Measurements from ENCODE around the gene KCNA3.
"Not testable (repeated sequence)": the region's sequence is repeated elsewhere in the genome, so short reads cannot be mapped to it uniquely, and the experiment has no call there.

Gene KCNA3

GRCh38 chr1:110677526-110677925 is 2.8 kb upstream of the KCNA3 start:
- no peak for DNase-seq

- no peak for DNase-seq
Observed at GRCh38 chr1:110676970-110677369, 2.2 kb upstream of the KCNA3 start.

DNA sequence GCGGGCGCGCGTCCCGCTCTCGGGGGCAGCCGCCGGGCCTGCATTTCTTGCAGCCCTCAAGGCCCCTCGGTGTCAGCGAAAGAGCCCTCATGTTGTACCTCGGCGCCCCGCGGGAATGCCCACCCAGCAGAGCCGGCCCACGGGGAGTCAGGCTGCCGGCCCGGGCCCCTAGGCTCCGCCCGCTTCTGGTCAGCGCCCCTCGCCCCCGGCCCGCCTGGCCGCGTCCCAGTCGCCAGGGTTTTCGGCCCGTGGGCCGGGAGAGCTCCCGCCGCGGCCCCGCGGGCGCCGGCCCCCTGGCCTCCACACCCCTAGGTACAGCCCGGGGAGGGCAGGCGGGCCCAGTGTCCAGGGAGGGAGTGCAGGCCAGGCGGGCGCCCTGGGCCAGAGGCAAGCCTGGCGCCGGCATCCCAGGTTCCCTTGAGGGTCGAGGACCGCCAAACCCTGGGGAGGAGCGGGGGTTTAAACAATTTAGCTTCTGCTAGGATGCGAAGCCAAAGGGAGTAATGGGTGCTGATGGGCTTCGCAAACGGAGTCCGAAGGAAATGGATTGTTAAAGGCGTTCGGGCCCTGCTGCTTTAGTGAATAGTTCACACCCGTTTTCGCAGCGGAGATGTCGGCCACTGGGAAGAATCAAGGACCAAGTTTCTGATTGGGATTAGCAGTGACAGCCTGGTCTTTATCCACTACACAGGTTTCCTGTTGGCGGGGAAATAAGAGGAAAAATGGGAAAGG is 486 bp upstream of the KCNA3 start:
- DNase-seq: peak in 1 of 4 experiments; percentile 38

DNA sequence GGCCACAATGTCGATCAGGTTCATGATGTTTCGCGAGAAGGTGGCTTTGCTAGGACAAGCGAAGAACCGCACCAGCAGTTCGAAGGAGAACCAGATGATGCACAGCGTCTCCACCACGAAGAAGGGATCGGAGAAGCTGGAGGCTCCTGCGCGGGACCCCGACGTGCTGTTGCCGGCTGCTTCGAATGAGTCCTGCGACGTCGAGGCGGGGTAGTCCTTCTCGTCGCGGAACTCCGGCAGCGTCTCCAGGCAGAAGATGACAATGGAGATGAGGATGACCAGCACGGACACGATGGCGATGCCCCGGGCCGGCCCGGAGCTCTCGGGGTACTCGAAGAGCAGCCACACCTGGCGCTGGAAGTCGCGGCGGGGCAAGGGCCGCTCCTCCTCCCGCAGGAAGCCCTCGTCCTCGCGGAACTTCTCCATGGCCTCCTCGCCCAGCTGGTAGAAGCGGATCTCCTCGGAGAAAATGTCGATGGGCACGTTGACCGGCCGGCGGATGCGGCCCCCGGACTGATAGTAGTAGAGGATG is 869 bp downstream of the KCNA3 start:
- peak in 1 of 4 experiments; percentile 20 for DNase-seq

GRCh38 chr1:110673197-110673701 is 1.5 kb downstream of the KCNA3 start:
- DNase-seq: no peak

DNA sequence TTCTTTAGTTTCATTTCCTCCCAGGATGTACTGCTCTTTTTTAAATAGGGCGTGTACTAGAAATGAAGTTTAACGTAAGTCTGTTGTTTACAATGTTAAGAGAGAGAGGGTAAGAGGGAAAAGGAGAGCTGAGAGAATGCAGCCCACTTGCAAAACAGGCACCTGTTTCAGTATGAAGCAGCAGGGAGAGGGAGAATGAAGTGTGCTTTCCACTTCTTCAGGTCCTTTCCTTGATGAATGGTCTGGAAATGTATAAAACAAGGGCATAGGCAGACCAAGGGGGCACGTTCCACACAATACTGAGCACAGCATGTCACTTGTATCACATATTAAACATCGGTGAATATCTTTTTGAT is 2.0 kb downstream of the KCNA3 start:
- peak in 2 of 4 experiments; percentile 10 to 11 for DNase-seq

DNA sequence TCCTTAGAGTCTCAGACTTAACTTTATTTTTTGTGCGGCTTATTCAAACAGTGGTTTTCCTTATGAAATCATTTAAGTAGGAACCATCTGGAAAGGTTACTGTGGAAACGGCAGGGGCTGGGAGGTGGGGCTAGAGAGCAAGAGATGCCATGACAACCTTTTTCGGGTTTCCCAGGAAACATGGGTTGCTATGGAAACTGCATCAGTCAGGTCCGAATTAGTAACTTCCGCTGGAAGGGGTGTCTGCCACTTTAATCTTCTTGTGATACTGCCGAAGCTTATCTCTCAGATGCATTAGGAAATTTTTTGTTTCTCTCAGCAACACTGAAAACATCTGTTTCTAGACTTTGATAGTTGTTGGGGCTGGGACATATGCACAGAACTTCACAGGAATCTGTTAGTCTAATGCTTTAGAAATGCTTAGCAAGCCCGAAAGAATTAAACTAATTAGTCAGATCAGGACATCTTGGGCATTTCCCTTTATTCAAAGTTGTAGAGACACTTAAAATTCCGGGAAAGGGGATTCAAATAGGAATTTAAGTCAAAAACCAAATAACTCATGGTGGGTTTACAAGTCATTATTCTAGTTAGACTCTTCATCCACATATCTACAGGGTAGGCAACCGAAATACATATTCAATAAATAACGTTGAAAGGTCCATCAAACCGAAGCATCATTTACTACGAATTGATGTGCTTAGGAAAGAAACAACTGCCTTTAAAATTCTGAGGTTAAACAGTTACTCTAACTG is 2.6 kb downstream of the KCNA3 start:
- peak; percentile 8 to 35 (median 23) for DNase-seq

DNA sequence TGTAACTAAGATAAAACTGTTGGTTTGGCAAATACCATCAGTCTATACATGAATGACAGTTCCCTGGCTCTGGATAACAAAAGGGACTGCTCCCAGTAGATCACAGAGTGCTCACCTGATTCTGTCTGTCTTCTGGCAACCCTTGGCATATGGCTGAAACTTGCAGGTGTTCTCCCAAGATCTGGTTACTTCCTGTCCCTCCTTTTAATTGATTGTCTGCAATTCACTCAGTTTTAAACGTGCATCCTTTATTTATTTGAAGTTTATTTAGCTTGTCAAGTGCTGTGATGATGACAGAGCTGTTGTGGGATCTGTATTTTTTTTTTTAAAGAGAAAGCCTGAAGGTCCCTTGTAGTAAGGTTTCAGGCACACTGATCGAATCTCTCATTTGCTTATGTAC is 3.4 kb downstream of the KCNA3 start:
- no peak for DNase-seq

- DNase-seq: no peak
Observed at GRCh38 chr1:110668549-110668948, 6.2 kb downstream of the KCNA3 start.

DNA sequence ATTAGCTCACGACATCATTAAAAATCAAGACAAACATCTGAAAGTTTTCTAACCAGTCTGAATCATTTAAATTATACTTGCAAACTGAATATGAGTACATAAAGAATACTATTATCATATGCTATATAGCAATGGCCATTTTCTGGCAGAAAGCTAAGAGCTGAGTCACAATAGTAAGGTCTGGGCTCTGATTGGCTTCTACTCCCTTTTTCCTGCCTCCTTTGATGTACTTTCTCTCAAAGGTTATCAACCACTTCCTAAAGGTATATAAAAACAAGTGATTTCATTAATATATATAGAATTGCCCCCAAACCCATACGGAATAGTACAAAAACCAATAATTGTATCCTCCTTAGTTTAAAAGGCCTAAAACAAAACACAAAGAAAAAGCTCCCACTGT is 7.0 kb downstream of the KCNA3 start:
- no peak for DNase-seq

DNA sequence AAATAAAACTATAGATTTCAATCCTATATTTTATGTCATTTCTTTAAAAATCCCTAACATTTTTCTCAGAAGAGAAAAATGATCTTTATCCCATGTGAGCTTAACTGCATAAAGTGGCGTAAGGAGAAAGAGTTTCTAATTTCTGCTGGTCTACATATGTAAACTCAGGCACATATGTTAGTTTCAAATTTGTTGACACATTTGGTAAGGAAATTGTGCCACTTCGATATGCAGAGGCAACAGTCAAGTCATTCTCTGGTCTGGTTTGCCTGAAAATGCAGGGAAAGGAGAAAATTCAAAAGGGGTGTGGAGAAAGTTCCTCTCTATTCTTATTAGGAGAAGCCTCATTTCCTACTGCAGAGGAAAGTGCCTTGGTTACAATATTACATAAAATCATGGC is 11.5 kb downstream of the KCNA3 start:
- DNase-seq: no peak

DNA sequence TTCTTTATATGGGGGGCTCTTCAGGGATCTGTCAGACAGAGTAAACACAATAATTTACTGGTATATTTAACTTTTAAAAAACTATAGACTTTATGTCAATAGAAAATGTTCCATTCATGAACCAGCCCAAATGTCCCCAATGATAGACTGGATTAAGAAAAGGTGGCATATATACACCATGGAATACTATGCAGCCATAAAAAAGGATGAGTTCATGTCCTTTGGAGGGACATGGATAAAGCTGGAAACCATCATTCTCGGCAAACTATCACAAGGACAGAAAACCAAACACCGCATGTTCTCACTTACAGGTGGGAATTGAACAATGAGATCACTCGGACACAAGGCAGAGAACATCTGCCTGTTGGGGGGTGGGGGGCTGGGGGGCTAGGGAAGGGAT is 15.2 kb downstream of the KCNA3 start:
- not testable (repeated sequence) for DNase-seq

- no peak for DNase-seq
Observed at GRCh38 chr1:110657351-110657750, 17.4 kb downstream of the KCNA3 start.

DNA sequence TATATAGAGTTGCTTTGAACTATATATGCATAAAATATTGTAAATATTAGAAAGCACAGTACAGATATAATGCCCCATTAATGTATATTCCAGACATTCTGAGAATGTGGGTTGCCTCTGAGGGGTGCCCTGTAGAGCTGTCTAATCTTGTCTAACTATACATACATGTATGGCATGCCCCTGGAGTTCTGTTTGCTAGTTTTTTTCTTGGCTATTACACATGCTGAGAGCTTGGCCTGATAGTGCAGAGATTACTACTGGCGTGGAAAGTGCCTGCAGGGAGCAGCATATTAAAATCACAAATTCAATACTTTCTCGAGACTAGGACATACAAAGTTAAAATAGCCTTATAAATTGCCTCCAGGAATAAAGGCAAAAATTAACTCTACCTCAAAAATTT is 24.1 kb downstream of the KCNA3 start:
- no peak for DNase-seq

DNA sequence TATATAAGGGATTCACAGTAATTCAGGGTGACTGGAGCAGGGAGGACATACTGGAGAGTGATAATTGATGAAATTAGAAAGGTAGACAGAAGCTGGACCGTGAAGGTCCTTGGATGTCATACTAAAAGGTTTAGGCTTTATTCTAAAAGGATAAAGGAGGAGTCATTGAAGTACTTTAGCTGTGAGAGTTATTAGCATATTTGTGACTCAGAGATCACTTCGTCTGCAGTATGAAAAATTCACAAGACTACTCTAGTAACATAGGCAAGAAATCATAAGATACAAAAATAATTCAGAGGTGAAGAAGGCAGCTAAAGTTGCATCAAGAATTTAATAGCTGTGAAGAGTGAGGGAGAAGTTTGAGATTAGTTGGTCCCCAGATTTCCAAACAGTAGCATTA is 26.3 kb downstream of the KCNA3 start:
- no peak for DNase-seq

- no peak for DNase-seq
Observed at GRCh38 chr1:110647254-110647891, 27.4 kb downstream of the KCNA3 start.

DNA sequence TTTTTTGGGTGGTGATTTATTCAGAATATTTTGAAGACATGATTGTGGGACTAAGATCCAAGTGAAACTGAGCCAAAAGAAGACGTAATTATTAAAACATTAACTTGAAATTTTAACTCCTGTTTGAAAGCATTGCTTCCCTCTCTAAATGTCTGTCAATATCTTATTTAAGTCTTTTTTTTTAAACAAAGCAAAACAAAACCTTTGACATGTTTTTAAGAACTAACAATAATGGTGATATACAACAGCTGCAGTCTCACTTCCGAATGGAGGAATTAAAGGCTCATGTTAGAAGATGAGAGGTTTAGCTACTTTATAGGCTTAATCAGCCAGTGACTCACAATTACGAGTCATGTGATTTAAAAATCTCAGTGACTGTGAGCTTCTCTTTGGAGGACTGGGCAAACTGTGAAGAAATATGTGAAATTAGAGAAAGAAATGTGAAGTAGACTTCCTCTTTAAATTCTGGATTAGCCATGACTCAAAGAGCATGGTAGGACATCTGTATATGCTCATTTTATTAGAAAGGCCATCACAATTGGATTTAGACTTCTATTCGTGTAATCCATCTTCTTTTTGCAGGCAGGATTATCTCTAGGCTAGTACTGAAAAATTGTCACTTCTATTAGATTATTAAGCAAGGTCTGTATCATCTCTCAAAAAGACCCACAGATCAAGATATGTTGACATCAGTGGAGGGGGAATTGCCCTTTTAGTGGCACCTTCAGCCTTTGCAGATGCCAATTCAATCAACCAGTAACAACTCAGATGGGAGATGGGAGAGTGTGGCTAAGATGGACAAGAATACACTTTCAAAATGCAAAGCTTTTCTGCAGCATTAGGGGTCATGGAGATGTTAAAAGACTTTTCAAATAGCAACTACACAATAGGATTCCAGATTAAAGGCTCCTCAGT is 28.7 kb downstream of the KCNA3 start:
- DNase-seq: no peak

DNA sequence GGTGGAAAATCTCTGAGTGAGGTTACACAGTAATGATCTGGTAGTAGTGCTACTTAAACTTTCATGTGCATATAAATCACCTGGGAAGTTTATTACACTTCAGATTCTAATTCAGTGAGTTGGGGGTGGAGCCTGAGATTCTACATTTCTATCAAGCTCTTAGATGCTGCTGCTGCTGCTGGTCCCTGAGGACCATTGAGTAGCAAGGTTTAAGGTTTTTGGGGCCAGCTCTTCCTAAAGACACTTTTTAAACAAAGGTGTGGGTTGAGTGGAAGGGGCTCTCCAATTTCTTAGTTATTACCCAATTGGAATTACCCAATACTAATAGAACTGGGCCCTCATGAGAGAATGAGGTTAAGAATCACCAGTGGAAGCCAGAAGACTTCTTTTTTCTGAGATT is 29.5 kb downstream of the KCNA3 start:
- DNase-seq: no peak

DNA sequence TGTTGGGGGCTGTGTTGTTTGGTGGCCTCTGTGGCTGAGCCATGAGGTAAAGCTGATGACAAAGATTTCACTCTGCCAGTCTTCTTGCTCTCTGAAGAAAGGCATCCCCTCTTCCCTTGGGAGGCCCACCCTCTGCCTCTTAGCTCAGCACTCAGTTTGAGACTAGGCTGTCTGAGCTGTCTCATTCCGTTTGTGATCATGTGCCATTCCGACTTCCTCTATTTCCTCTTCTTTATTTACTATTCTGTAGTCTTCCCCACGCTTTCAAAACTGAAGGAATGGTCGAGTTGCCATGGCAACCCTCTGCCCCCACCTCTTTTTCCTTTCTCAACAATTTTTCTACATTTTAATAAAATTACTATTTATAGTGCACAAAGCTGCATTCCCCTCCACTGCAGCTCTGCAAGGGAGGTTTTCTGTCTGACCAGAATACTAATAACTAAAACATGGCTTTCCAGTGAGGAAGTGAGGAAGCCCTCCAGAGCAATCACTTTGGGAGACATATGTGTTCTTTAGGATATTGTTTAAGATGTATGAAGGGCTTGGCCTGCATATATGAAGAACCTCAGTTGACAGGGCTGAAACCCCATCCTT is 30.8 kb downstream of the KCNA3 start:
- no peak for DNase-seq

GRCh38 chr1:110639724-110640386 is 34.9 kb downstream of the KCNA3 start:
- no peak for DNase-seq

- DNase-seq: no peak
Observed at GRCh38 chr1:110638556-110638955, 36.2 kb downstream of the KCNA3 start.

DNA sequence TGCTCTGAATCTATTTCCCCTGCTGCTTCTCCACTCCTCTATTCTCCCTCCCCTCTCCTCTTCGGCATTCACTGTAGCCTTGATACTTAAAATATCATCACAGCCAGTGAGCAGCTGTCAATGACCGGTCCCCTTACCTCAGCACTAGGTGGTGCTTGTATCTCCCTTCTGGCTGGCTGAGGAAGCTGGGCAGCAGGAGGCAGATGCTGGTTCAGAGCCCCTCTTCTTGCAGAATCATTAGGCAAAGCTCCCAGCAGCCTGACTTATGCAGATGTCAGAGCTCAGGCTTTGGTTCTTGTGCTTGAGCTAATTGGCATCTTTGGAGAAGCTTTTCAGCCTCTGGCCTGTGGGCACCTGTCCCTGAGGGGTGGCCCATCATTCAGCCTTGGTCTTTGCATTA is 36.7 kb downstream of the KCNA3 start:
- no peak for DNase-seq
